Measurements from ENCODE around the gene MARCOL. TPM values are rescaled to one million over a fixed set of nuclear protein-coding genes. Genes with fewer than 3 reads are reported as not detected.

MARCOL gene
- total and polyA plus RNA-seq, 9 of the 15 experiments (the other 6 are each of a cell fraction or from before 2014, with no cell fraction given), result not detected

DNA sequence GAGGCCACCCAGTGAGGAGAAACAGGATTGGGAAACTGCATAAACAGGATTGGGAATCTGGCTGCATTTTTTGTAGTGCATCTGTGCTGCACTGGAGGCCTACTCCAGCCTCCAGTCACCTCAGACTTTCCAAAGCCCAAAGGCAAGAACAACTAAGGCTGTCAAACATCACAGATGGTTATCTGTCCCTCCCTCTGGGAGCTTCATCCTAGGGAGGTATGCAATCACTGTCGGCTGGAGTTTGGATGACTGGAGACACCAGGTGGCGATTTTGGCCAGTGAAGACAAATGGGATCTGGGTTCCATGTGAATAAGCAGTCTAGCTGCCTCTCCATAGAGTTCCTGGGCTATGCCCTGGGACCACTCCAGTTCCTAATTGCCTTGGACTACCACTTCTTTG lies 21.0 kb downstream of the MARCOL start:
- no peak overlapping the region for H3K27ac ChIP-seq (ENCODE audit: extremely low read depth, low read depth, low read length)
- ChIA-PET CTCF (ENCODE audit: low intra/inter-chr PET ratio) (no interaction called here), POLR2A (interaction anchor here (0.7 to 1.0 kb wide), 2 partner anchors 9 to 33 kb away, joined by 3 read pairs; partner anchors contain the start of gene SPINK13)
- ATAC-seq (no peak), FAIRE-seq (no peak), DNase-seq (ENCODE audit: extremely low read depth in 1 of 4, low spot score in 3 of 4) (no peak)
- TF ChIP-seq, protein P1, sequence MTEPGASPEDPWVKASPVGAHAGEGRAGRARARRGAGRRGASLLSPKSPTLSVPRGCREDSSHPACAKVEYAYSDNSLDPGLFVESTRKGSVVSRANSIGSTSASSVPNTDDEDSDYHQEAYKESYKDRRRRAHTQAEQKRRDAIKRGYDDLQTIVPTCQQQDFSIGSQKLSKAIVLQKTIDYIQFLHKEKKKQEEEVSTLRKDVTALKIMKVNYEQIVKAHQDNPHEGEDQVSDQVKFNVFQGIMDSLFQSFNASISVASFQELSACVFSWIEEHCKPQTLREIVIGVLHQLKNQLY (CRISPR knock-in tag; conservative IDR thresholded peaks at IDR 0.05), result no peak
- TF ChIP-seq BACH1 (tag; IDR thresholded peaks at IDR 0.05) (no peak), NFE2 (IDR thresholded peaks at IDR 0.05; ENCODE audit: low read depth) (no peak), CEBPB (tag; IDR thresholded peaks at IDR 0.05) (no peak), ZNF133 (CRISPR knock-in tag; IDR thresholded peaks at IDR 0.05) (no peak), ATF3 (IDR thresholded peaks at IDR 0.05) (no peak), ATF3 (CRISPR knock-in tag; conservative IDR thresholded peaks at IDR 0.05) (no peak), CBX1 (IDR thresholded peaks at IDR 0.05; ENCODE audit: low read depth) (no peak)
- H3K4me1 ChIP-seq (replicated peaks in 1 of 2; ENCODE audit: control insufficient read depth in 2 of 2, insufficient read depth in 2 of 2, low read length in 2 of 2), result no peaks in the 10 kb centered on the region
- no peak overlapping the region for H2AFZ ChIP-seq (ENCODE audit: low read depth, low read length)
- no peak overlapping the region for H3K4me3 ChIP-seq
- H3K27me3 ChIP-seq (ENCODE audit: control insufficient read depth in 2 of 2, insufficient read depth in 2 of 2, low read length in 2 of 2), result no peaks in the 10 kb centered on the region
- no peaks in the 10 kb centered on the region for H3K36me3 ChIP-seq (ENCODE audit: control insufficient read depth, insufficient read depth, low read length)
- intact Hi-C loops (cut with micrococcal nuclease) (no loop called here), in situ Hi-C loops (cut with MboI) (no loop called here)
- no peaks in the 10 kb centered on the region for H3K9me1 ChIP-seq (ENCODE audit: control insufficient read depth, insufficient read depth, low read length)
- 0% methylated on average over 2 of the region's 2 CpGs for WGBS (ENCODE audit: insufficient coverage, low coverage, missing lambda C conversion rate)
- H3K4me2 ChIP-seq (ENCODE audit: insufficient read depth, low read length), result no peak overlapping the region
- no peaks in the 10 kb centered on the region for H3K9me3 ChIP-seq (replicated peaks; ENCODE audit: control insufficient read depth, insufficient read depth, low read depth, low read length)
- BruUV-seq (replicated peaks), result no TSS peak
- no peak overlapping the region for H3K9ac ChIP-seq (ENCODE audit: insufficient read depth in 1 of 2, low read depth in 2 of 2, low read length in 2 of 2)
- no peaks in the 10 kb centered on the region for H3K79me2 ChIP-seq (ENCODE audit: control insufficient read depth, insufficient read depth, low read length)
- H4K20me1 ChIP-seq (replicated peaks; ENCODE audit: control insufficient read depth, insufficient read depth, low read length), result no peaks in the 10 kb centered on the region
